ENCODE results near the gene SHLD1. TPM values are rescaled to one million over a fixed set of nuclear protein-coding genes. Genes with fewer than 3 reads are reported as not detected.

SHLD1 gene
- total RNA-seq, 1 experiment from 2014 or later, result 6.7 TPM

DNA sequence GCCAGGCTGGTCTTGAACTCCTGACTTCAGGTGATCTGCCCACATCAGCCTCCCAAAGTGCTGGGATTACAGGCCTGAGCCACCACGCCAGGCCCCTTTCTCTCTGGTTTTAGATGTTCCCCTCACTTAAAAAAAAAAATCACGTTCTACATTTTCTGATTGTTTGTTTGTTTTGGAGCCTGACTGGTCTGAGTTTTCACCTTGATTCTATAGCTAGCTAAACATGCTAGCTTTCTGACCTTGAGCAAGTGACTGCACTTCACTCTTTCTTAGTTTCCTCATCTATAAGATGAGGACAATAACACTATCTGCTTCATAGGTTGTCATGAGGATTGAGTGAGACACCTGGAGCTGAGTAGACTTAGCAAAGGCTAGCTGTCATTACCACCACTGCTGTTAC is 43.7 kb downstream of the SHLD1 start:
- H4K8ac ChIP-seq (replicated peaks; ENCODE audit: insufficient read length, low read depth, low read length), result no peak overlapping the region
- no peak overlapping the region for H3K27ac ChIP-seq (ENCODE audit: insufficient read length, low read depth, low read length)
- no peak overlapping the region for H3K4ac ChIP-seq (ENCODE audit: low read depth, low read length)
- Mint-ChIP-seq H3K4me1 (peaks cover 27 to 28% of the 10 kb centered on the region in 2 experiments), H3K4me3 (no peak overlapping the region), H3K27ac (peak overlapping the region in 2 of 3 experiments; percentile 25 to 47; a peak in 3 of 7 replicates), H3K27me3 (ENCODE audit: low read depth) (no peaks in the 10 kb centered on the region), H3K9me3 (no peaks in the 10 kb centered on the region), H3K36me3 (ENCODE audit: insufficient read depth in 1 of 3, low read depth in 3 of 3) (peaks cover 0 to 10% (median 5%) of the 10 kb centered on the region in 3 experiments; a peak in 2 of 7 replicates)
- no peak overlapping the region for H2AK5ac ChIP-seq (ENCODE audit: insufficient read length, low read length)
- H3K56ac ChIP-seq (ENCODE audit: insufficient read length, low read depth, low read length), result no peak overlapping the region
- H2BK120ac ChIP-seq (ENCODE audit: low read depth, low read length, poor library complexity, severe bottlenecking), result no peak overlapping the region
- no peak overlapping the region for H4K91ac ChIP-seq (ENCODE audit: insufficient read length, low read depth, low read length)
- no CpG with 5 or more reads among the region's 2 CpGs for whole genome bisulfite sequencing (ENCODE audit: extremely low coverage, insufficient read length, low lambda C conversion rate)
- H3K4me1 ChIP-seq (ENCODE audit: insufficient read depth, low read length), result no peaks in the 10 kb centered on the region; the same call in 1 of the 2 replicates
- H2BK20ac ChIP-seq (ENCODE audit: low read depth, low read length, poor library complexity, severe bottlenecking), result no peak overlapping the region
- no peak for DNase-seq
- H2BK15ac ChIP-seq (ENCODE audit: low read depth, low read length), result no peak overlapping the region
- H3K9ac ChIP-seq (ENCODE audit: extremely low read depth, insufficient read length, low read length), result no peak overlapping the region
- no peak overlapping the region for H3T11ph ChIP-seq (ENCODE audit: low read length)
- no peak overlapping the region for H2BK12ac ChIP-seq (ENCODE audit: insufficient read length, low read depth, low read length)
- no peaks in the 10 kb centered on the region for H4K20me1 ChIP-seq (ENCODE audit: control insufficient read depth, insufficient read depth, insufficient read length)
- H3K4me2 ChIP-seq (ENCODE audit: insufficient read depth, insufficient read length, low read length), result no peak overlapping the region
- no peak overlapping the region for H3K14ac ChIP-seq (ENCODE audit: insufficient read depth, low read length)
- H2AFZ ChIP-seq (ENCODE audit: low read length), result no peak overlapping the region
- no peaks in the 10 kb centered on the region for H3K79me2 ChIP-seq (ENCODE audit: insufficient read depth, low read length)
- H3K23ac ChIP-seq (ENCODE audit: insufficient read length, low read depth, low read length), result no peak overlapping the region
- no peaks in the 10 kb centered on the region for H3K23me2 ChIP-seq (ENCODE audit: insufficient read length, low read depth, low read length, poor library complexity, severe bottlenecking)
- no peak overlapping the region for H3K18ac ChIP-seq (ENCODE audit: insufficient read length, low read depth, low read length)
- TF ChIP-seq, protein P1, sequence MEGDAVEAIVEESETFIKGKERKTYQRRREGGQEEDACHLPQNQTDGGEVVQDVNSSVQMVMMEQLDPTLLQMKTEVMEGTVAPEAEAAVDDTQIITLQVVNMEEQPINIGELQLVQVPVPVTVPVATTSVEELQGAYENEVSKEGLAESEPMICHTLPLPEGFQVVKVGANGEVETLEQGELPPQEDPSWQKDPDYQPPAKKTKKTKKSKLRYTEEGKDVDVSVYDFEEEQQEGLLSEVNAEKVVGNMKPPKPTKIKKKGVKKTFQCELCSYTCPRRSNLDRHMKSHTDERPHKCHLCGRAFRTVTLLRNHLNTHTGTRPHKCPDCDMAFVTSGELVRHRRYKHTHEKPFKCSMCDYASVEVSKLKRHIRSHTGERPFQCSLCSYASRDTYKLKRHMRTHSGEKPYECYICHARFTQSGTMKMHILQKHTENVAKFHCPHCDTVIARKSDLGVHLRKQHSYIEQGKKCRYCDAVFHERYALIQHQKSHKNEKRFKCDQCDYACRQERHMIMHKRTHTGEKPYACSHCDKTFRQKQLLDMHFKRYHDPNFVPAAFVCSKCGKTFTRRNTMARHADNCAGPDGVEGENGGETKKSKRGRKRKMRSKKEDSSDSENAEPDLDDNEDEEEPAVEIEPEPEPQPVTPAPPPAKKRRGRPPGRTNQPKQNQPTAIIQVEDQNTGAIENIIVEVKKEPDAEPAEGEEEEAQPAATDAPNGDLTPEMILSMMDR (conservative IDR thresholded peaks at IDR 0.05), result no peak
- H3K9me3 ChIP-seq (ENCODE audit: control insufficient read depth, low read depth, low read length), result no peaks in the 10 kb centered on the region
- H3K27me3 ChIP-seq (ENCODE audit: insufficient read depth, low read length), result no peaks in the 10 kb centered on the region
- H4K5ac ChIP-seq (ENCODE audit: insufficient read length, low read depth, low read length), result no peak overlapping the region
- H3K79me1 ChIP-seq (ENCODE audit: insufficient read depth, low read depth, low read length, poor library complexity, severe bottlenecking), result no peaks in the 10 kb centered on the region
- no peak overlapping the region for H2BK5ac ChIP-seq (ENCODE audit: insufficient read length, low read length)

Measured in H9 (cell line).